Activated CD4-positive, alpha-beta T cell treated with anti-CD3 and anti-CD28 coated beads, Interleukin-2, amount 50 U/mL, for 24 hours (primary cell): ENCODE results near the gene AP2A2.
"Not testable (repeated sequence)": the region's sequence is repeated elsewhere in the genome, so short reads cannot be mapped to it uniquely, and the experiment has no call there.

Source experiments
- DNase-seq, 2 donors: peaks; one replicate each; pipeline ENCODE4 v3.0.0-alpha.2; 2020; ENCODE audit warnings: low read depth in 1 of 2, low spot score in 1 of 2

The AP2A2 gene

GRCh38 chr11:972523-973211 lies 47.0 kb downstream of the AP2A2 start:
- DNase-seq: no peak

DNA sequence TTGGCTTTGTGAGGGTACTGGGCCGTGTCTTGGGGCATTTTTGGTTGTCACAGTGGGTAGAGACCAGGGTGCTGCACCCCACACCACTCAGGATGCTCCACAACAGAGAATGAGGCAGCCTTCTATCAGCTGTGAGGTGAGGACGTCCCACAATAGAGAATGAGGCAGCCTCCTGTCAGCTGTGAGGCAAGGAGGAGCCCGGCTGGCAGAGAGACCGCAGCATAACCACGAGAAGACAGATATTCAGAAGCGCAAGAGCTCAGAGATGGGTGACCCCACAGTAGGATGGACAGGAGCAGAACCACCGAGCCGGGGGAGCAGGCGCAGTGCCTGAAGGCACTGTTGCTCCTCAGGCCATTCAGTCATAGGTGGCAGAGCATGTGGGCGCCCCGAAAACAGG lies 47.6 kb downstream of the AP2A2 start:
- DNase-seq: no peak

DNA sequence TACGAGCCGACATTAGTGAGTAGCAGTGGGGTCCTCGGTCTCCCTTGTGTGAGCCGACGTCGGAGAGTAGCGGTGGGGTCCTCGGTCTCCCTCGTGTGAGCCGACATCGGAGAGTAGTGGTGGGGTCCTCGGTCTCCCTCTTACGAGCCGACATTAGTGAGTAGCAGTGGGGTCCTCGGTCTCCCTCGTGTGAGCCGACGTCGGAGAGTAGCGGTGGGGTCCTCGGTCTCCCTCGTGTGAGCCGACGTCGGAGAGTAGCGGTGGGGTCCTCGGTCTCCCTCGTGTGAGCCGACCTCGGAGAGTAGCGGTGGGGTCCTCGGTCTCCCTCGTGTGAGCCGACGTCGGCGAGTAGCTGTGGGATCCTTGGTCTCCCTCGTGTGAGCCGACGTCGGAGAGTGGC lies 49.7 kb downstream of the AP2A2 start:
- DNase-seq: not testable (repeated sequence)

GRCh38 chr11:975827-976226 lies 50.2 kb downstream of the AP2A2 start:
- DNase-seq: no peak

DNA sequence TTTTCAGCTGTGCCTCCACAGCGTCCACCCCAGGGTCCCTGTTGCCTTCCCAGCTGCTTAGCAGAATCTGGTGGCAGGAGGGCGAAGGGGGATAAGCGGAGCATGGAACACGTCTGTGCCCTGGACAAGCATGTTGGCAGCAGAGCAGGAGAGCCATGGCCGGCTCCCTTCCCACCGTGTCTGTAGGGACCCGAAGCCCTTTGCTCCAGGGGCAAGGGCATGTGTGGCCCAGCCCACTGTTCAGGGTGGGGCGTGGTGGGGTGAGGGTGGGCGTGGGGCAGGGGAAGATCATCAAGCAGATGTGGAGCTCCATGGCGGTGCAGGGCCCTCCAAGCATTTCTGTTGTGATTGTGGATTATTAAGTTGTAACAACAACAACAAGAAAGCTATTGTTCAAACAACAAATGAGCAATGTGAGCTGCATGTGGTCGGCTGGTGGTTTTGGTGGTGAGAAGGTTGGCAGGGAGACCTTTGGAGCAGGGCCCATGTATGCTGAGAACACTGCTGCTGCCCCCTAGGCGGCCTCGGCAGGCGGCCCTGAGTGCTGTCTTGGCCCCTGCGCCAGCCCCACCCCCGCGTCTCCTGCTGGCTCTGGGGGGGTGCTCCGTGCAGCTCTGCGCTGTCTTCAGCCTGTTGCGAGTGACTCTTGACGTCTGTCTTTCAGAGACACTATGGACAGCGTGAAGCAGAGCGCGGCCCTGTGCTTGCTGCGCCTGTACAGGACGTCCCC lies 50.9 kb downstream of the AP2A2 start:
- no peak for DNase-seq

DNA sequence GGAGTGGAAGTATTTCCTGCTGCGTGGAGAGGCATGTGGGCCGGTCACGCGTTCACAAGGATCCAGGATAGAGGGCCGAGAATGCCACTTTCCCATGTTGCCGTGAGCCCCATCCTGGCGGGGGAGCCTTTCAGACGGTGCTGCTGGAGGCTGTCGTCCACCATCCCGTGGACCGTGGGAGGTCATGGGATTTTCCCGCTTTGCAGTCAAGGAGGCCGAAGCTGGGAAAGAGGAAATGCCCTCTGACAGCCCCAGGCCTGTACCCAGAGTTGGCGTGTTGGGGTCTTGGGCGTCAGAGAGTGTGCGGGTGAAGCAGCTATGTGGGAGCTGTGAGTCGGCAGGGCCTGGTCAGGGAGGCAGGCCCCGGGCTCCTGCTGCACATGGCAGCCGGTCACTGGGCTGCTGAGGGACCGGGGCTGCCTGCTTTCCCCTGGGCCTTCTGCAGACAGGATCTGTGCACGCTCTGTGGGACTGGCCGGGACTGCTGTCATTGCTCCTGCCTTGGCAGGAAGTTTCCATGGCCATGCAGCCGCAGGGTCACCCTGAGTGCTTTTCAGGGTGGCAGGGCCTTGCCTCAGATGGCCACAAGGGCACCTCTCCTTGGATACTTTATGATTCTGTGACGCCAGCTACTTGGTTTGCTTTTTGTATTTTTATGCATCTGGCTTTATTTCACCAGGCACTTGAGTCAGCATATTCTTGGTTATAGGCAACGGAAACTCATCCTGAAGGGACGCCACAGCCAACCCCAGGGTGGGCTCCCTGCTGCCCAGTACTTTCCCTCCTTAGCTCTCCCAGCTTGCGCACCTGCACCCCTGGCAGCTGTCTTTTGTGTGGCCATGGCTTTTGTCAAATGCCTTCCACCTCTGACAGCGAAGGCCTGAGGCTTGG lies 52.4 kb downstream of the AP2A2 start:
- no peak for DNase-seq

- DNase-seq: no peak
These were observed 53.1 kb downstream of the AP2A2 start for GRCh38 chr11:978781-979180.

GRCh38 chr11:980438-981357 lies 55.0 kb downstream of the AP2A2 start:
- DNase-seq: no peak

- no peak for DNase-seq
These were observed 56.1 kb downstream of the AP2A2 start for GRCh38 chr11:981764-982163.

DNA sequence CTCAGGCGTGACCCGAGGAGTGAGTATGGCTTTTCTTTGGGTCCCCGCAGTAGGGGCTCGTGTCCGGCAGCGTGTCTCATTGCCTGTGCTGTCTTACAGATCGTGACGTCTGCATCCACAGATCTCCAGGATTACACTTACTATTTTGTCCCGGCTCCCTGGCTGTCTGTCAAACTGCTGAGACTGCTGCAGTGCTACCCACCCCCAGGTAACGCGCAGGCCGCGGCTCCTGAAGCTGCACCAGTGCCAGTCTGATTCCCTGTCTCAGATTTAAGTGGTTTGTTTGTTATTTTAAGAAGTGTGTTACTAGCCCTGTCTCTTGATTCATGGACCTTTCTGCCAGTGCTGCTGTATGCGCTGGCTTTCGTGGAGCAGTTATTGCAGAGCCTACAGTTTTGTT lies 58.9 kb downstream of the AP2A2 start:
- DNase-seq: no peak

GRCh38 chr11:985406-985805 lies 59.7 kb downstream of the AP2A2 start:
- no peak for DNase-seq

DNA sequence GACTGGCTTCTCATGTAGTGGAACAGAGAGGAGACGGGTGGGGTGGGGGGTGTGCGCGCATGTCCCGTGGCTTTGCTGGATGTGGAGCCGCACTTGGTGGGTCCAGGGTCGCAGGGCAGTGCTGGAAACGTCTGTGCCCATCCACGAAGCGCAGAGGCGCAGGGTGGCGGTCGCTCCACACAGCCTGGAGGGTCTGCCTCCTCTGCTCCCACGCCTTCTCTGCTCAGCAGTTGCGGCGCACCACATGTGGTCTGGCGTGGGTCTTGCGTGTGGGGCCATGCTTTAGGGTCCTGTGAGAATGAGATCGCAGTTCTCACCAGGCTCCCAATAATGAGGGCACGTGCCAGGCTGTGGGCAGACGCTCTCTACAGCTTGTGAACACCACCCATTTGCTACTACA lies 60.2 kb downstream of the AP2A2 start:
- DNase-seq: no peak

DNA sequence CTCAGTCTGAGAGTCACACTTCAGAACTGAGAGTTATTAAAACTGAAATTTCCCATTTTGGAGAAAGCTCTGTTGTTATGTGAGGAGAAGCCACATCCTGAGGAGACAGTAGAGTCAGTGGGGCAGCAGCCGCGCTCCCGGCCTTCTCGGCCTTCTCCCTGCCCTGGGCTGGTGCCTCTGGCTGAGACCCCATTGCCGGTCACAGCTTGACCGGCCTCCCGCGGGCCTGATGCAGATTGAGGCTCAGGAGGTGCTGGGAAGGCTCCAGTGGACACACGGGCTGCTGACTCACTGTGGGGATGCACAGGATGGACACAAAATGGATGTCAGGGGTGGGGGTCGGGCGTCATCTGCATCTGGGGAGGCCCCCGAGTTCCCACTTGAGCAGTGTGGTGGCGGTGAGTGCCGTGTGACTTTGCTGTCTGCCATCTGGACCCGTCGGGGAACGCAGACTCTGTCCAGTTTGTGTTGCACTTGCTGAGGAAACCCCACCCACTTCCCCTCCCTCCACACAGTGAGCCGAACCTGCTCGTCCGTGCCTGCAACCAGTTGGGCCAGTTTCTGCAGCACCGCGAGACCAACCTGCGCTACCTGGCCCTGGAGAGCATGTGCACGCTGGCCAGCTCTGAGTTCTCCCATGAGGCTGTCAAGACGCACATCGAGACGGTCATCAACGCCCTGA lies 60.7 kb downstream of the AP2A2 start:
- DNase-seq: no peak

DNA sequence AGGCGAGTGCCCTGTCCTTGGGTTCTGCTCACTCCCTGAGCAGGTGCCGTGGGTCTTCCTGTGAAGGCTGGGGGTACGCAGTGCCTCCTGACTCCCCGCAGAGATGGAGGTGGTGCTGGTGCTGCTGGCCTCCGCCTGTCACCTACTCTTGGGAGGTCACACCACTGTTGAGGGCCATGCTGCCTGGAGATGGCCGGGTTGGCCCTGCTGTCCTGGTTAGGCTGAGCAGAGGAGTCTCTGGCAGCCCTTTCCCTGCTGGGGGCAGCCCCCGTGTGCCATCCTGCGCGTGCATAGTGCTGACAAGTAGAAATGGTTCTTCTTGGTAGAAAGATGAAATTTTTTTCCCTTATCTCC lies 61.3 kb downstream of the AP2A2 start:
- DNase-seq: no peak

GRCh38 chr11:987671-988070 lies 62.0 kb downstream of the AP2A2 start:
- no peak for DNase-seq

- DNase-seq: no peak
These were observed 64.4 kb downstream of the AP2A2 start for GRCh38 chr11:990101-990500.

- DNase-seq: no peak
These were observed 65.4 kb downstream of the AP2A2 start for GRCh38 chr11:991034-991433.

DNA sequence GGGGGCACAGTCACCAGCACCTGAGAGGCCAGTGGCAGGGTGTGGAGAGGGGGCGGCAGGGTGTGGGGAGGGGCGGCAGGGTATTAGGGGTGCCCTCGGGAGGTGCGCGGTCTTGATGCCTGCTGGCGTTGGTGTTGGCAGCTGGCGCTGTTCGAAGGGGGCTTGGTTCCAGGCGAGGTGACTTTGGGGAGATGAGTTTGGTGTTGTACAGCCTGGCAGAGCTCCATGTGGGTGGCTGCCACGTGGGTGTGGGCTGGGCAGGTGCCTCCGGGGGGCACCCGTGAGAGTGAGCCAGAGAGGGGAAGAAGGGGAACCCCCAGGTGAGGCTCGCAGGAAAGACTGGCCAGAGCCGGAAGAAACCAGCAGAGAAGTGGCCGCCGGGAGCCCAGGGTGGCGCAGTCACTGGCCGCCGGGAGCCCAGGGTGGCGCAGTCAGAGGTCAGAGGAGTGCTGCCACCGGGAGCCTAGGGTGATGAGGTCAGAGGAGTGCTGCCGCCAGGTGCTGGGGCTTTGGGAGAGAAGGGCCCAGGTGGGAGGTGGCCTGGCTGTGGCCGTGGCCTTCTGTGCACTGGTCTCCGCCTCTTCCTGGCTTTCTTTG lies 66.1 kb downstream of the AP2A2 start:
- no peak for DNase-seq

DNA sequence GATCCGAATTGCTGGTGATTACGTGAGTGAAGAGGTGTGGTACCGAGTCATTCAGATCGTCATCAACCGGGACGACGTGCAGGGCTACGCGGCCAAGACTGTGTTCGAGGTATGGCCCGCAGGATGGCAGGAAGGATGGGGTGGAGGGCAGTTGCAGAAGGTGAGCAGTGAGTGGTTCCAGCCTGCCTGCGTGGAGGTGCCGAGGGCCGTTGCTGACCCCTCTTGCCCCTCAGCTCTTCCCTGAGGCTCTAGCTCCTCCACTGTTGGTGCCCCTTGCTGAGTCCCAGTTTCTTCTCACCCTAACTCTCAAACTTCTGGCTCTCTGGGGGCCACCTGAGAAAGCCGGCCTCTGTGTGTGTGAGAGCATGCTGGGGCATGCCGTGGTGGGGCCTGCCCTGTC lies 66.9 kb downstream of the AP2A2 start:
- no peak for DNase-seq

DNA sequence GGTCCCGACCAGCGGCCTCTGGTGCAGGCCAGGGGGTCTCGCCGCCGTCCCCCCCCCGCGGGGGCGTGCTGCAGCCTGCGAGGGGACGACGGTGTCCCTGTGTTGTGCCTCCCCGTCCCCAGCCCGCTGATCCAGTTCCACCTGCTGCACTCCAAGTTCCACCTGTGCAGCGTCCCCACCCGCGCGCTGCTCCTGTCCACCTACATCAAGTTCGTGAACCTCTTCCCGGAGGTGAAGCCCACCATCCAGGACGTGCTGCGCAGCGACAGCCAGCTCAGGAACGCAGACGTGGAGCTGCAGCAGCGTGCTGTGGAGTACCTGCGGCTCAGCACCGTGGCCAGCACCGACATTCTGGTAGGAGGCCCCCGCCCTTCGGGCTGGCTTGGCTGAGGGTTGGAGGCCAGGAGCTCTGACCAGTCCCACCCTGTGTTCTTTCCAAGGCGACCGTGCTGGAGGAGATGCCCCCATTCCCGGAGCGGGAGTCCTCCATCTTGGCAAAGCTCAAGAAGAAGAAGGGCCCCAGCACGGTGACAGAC lies 68.0 kb downstream of the AP2A2 start:
- DNase-seq: no peak
